Measurements from ENCODE around the gene TSHZ2. TPM values are rescaled to one million over a fixed set of nuclear protein-coding genes. Genes with fewer than 3 reads are reported as not detected.

TSHZ2 gene
- total and polyA plus RNA-seq, 9 of the 15 experiments (the other 6 are each of a cell fraction or from before 2014, with no cell fraction given): 0.03 to 0.20 (median 0.05) TPM; not detected in 4

DNA sequence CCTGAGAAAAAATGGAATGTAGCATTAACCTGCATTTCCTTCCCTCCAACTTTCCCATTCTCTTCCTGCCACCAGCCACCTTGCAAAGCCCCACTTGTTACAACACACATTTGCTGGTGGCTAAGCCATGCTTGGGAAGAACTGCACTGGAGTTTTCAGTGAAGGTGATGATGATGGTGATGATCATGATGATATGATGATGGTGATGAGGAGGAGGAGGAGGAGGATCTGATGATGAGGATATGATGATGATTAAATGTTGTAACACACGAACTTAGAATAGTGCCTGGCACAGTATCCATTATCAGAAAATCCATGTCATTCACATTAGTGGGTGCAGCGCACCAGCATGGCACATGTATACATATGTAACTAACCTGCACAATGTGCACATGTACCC, 297.2 kb downstream of the TSHZ2 start:
- Histone ChIP-seq H3K27ac (ENCODE audit: extremely low read depth, low read depth, low read length) (no peak overlapping the region), H3K4me3 (no peak overlapping the region), H3K9me1 (ENCODE audit: control insufficient read depth, insufficient read depth, low read length) (no peaks in the 10 kb centered on the region), H3K36me3 (ENCODE audit: control insufficient read depth, insufficient read depth, low read length) (no peaks in the 10 kb centered on the region), H4K20me1 (replicated peaks; ENCODE audit: control insufficient read depth, insufficient read depth, low read length) (no peaks in the 10 kb centered on the region), H3K79me2 (ENCODE audit: control insufficient read depth, insufficient read depth, low read length) (no peaks in the 10 kb centered on the region), H3K9me3 (replicated peaks; ENCODE audit: control insufficient read depth, insufficient read depth, low read depth, low read length) (no peaks in the 10 kb centered on the region), H2AFZ (ENCODE audit: low read depth, low read length) (no peak overlapping the region), H3K4me2 (ENCODE audit: insufficient read depth, low read length) (no peak overlapping the region), H3K27me3 (ENCODE audit: control insufficient read depth in 2 of 2, insufficient read depth in 2 of 2, low read length in 2 of 2) (peaks cover 20 to 28% of the 10 kb centered on the region in 2 experiments; a peak in 4 of 5 replicates), H3K9ac (ENCODE audit: insufficient read depth in 1 of 2, low read depth in 2 of 2, low read length in 2 of 2) (no peak overlapping the region), H3K4me1 (replicated peaks in 1 of 2; ENCODE audit: control insufficient read depth in 2 of 2, insufficient read depth in 2 of 2, low read length in 2 of 2) (no peaks in the 10 kb centered on the region)
- TF ChIP-seq RBM39 (optimal IDR thresholded peaks at IDR 0.05; ENCODE audit: low read depth, low read length): no peak
- TF ChIP-seq ZNF23 (CRISPR knock-in tag; IDR thresholded peaks at IDR 0.05): no peak
- no peak for TF ChIP-seq HIVEP1 (CRISPR knock-in tag; IDR thresholded peaks at IDR 0.05)
- no peak for TF ChIP-seq POLR2AphosphoS2 (IDR thresholded peaks at IDR 0.05; ENCODE audit: low read length)
- TF ChIP-seq, protein P1, sequence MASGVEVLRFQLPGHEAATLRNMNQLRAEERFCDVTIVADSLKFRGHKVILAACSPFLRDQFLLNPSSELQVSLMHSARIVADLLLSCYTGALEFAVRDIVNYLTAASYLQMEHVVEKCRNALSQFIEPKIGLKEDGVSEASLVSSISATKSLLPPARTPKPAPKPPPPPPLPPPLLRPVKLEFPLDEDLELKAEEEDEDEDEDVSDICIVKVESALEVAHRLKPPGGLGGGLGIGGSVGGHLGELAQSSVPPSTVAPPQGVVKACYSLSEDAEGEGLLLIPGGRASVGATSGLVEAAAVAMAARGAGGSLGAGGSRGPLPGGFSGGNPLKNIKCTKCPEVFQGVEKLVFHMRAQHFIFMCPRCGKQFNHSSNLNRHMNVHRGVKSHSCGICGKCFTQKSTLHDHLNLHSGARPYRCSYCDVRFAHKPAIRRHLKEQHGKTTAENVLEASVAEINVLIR (CRISPR knock-in tag; IDR thresholded peaks at IDR 0.05): no peak
- FAIRE-seq (no peak), DNase-seq (ENCODE audit: extremely low read depth in 1 of 4, low spot score in 3 of 4) (no peak), ATAC-seq (no peak)
- in situ Hi-C loops (cut with MboI): no loop called here
- no TSS peak for BruUV-seq (replicated peaks)
- intact Hi-C loops (cut with micrococcal nuclease): no loop called here
- ChIA-PET POLR2A (no interaction called here), CTCF (ENCODE audit: low intra/inter-chr PET ratio) (no interaction called here)
- WGBS (ENCODE audit: insufficient coverage, low coverage, missing lambda C conversion rate): 0% methylated on average over 2 of the region's 2 CpGs
